GM21717 (cell line): ENCODE data around the gene TTC33.
"Not testable (repeated sequence)": the region's sequence is repeated elsewhere in the genome, so short reads cannot be mapped to it uniquely, and the experiment has no call there.

Experiments used
- ATAC-seq: cut with Tn5 transposase; IDR thresholded peaks from one replicate; pipeline ENCODE4 v1.9.1; 2021; ENCODE audit warnings: mild to moderate bottlenecking, moderate library complexity; ENCODE audit not compliant: unreplicated experiment

The TTC33 gene, protein sequence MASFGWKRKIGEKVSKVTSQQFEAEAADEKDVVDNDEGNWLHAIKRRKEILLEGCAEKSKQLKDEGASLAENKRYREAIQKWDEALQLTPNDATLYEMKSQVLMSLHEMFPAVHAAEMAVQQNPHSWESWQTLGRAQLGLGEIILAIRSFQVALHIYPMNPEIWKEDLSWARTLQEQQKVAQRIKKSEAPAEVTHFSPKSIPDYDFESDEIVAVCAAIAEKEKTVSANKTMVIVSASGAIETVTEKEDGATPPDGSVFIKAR

GRCh38 chr5:40755407-40756365, at the start of gene TTC33:
Gene TTC33, minus strand, starts transcription at chr5:40755961. Its CDS starts 8,943 bp downstream, at chr5:40747018.
- peak; percentile 92 for ATAC-seq

DNA sequence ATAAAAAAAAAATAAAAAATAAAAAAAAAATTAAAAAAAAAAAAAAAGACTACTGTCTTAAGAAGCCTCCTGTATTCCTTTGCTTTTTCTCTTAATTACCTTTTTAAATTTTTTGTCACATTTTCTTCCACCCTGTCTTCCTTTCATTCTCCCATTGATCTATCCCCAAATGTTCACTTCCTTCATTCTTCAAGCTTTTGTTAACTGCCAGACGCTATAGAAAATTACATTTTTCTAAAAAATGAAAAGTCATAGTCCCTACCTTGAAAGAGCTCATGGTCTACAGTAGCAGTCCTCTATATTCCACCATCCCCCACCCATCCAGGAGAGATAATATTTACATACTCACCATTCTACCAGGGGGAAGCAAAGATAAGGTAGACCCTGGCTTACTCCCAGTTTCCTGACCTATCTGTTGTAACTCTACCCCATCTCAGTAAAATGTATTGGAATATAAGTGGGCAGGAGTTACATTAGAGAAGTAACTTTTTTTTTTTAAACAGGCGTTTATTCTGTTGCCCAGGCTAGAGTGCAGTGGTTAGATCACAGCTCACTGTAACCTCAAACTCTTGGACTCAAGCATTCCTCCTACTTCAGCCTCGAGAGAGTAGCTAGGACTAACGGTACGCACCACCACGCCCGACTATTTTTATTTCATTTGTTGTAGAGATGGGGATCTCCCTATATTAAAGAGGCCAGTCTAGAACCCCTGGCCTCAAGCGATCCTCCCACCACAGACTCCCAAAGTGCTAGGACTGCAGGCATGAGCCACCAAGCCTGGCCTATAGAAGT, 46.2 kb upstream of the TTC33 start:
- no peak for ATAC-seq

- ATAC-seq: no peak
Observed at GRCh38 chr5:40799258-40799657, 43.5 kb upstream of the TTC33 start.

GRCh38 chr5:40798801-40799210, 43.0 kb upstream of the TTC33 start:
- ATAC-seq: no peak

DNA sequence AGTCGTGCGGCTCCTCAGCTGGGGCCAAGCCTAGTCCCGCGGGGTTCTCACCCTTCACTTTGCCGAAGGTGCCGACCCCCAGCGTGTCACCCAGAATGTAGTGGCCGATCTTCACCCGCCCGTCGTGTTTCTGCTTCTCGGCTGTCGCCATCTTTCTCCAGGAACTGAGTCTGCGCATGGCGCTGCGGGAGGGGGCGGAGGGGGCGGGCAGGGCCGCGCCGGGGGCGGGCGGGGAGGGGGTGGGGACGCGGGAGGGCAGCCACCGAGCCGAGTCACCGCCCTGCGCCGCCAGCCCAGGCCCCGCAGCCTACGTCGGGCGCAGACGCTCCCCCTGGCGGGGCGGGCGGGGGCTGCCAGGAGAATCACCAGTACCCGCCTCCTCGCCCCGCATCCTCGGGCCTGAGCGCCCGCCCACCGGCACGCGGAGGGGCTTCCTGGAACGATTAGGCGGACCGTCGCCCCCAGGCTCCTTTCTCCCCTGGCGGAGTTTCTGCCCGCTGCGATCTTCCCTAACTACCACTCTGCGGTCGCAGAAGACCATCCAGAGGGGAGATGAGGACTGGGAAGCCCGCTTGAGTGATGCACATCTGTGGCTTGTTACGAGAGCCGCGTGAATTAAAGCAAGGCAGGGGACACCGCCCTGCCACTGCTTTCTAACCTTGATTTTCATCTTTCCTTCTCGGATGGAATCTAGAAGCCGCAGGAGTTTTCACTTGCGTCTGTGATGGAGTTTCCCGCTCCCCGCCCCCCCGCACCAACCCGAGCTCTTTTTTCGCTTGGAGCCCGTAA, 42.4 kb upstream of the TTC33 start, which contains the start of gene PRKAA1:
TSS of gene PRKAA1 (minus strand) at position 363 of the 789 bp plus-strand sequence. CDS start at position 178, 185 bp downstream.
- peak; percentile 95 for ATAC-seq

- ATAC-seq: peak; percentile 40
Observed at GRCh38 chr5:40797273-40798011, 41.7 kb upstream of the TTC33 start.

DNA sequence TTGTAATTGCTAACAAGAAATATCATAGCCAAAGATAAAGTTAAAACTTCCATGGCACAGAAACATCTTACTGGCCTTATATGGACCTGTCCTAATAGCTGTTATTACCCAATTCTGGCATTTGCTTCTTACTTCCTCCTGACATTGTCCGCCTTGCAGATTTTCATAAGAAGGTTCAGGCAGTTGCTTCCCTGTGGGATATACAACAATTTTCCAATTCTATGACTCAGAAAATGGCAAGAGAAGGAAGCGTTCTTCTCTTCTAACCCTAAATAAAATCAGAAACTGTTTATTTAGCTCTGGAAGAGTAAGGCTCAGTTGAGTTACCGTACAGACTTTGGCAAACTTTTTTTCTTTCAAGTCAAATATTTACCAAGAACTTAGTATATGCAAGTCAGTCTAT, 40.7 kb upstream of the TTC33 start:
- no peak for ATAC-seq

DNA sequence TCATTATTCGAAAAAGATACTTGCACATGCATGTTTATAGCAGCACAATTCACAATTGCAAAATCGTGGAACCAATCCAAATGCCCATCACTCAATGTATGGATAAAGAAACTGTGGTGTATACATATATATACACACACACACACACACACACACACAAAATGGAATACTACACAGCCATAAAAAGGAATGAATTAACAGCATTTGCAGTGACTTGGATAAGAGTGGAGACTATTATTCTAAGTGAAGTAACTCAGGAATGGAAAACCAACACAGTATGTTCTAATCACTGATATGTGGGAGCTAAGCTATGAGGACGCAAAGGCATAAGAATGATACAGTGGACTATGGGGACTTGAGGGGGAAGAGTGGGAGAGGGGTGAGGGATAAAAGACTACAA, 39.1 kb upstream of the TTC33 start:
- not testable (repeated sequence) for ATAC-seq

DNA sequence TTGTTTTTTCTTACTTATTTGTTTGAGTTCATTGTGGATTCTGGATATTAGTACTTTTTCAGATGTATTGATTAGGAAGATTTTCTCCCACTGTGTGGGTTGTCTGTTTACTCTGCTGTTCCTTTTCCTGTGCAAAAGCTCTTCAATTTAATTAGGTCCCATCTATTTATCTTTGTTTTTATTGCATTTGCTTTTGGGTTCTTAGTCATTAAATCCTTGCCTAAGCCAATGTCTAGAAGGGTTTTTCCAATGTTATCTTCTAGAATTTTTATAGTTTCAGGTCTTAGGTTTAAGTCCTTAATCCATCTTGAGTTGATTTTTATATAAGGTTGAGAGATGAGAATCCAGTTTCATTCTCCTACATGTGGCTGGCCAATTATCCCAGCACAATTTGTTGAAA, 38.6 kb upstream of the TTC33 start:
- ATAC-seq: not testable (repeated sequence)

GRCh38 chr5:40792691-40793090, 36.9 kb upstream of the TTC33 start:
- not testable (repeated sequence) for ATAC-seq

GRCh38 chr5:40791715-40792139, 36.0 kb upstream of the TTC33 start:
- no peak for ATAC-seq

- ATAC-seq: no peak
Observed at GRCh38 chr5:40790947-40791593, 35.3 kb upstream of the TTC33 start.

DNA sequence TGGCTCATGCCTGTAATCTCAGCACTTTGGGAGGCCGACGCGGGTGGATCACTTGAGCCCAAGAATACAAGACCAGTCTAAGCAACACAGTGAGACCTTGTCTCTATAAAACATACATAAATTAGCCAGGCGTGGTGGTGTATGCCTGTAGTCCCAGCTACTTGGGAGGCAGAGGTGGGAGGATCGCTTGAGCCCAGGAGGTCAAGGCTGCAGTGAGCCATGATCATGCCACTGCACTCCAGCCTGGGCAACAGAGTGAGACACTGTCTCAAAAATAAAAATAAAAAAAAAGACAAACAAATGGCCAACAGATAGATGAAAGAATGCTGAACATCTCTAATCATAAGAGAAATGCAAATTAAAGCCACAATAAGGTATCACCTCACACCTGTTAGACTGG, 33.2 kb upstream of the TTC33 start:
- not testable (repeated sequence) for ATAC-seq

DNA sequence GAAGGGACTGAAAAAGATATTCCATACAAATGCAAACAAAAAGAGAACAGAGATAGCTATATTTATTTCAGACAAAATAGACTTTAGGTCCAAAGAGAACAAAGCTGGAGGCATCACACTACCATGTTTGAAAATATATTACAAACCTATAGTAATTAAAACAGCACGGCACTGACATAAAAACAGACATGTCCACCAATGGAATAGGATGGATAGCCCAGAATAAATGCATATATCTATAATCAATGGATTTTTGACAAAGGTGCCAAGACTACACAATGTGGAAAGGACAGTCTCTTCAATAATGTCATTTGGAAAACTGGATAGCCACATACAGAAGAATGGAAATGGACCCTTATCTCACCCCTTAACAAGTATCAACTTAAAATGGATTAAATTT, 32.2 kb upstream of the TTC33 start:
- ATAC-seq: no peak

DNA sequence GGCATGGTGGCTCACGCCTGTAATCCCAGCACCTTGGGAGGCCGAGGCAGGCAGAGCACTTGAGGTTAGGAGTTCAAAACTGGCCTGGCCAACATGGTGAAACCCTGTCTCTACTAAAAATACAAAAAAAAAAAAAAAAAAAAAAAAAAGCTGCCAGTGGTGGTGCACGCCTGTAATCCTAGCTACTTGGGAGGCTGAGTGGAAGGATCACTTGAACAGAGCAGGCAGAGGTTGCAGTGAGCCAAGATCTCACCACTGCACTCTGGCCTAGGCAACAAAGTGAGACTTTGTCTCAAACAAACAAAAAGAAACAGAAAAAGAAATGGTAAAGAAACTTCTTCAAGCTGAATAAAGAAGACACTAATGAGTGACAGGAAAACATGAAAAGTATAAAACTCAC, 30.9 kb upstream of the TTC33 start:
- ATAC-seq: not testable (repeated sequence)

GRCh38 chr5:40784916-40785315, 29.2 kb upstream of the TTC33 start:
- ATAC-seq: no peak

DNA sequence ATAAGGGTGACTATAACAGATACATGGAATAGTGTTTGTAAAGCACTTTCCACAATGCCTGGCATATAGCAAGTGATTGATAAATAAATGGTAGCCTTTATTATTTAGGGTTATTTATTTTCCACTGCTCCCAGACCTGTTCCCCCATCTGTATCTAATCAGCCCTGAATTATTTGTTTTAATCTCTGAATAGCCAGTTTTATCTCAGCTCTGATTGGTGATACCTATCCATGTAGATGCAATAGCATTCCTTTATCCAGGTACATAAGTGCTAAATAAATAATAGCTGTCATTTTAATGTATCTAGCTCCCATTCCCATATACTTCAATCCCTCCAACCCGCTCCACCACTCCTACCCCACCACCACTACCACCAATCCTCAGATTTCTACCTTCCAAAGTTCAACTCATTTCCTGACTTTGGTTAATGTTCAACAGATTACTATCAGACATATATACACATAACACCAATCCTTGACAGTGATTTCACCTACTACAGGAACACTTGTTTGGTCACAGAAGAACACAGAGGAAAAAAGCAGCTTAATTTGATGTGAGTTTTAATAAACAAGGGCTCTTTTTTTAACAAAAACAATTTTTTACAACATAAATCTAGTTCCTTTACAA, 28.4 kb upstream of the TTC33 start:
- no peak for ATAC-seq

- no peak for ATAC-seq
Observed at GRCh38 chr5:40781843-40782409, 26.2 kb upstream of the TTC33 start.
